Measurements from ENCODE around the gene IFNA7. TPM values are rescaled to one million over a fixed set of nuclear protein-coding genes. Genes with fewer than 3 reads are reported as not detected.

The IFNA7 gene
- total RNA-seq, result not detected in 2 replicates

GRCh38 chr9:21202105-21202504 lies at the start of gene IFNA7:
Gene IFNA7, minus strand, starts transcription at chr9:21202205. Its CDS starts 40 bp downstream, at chr9:21202165.

GRCh38 chr9:21239911-21240310 lies 37.9 kb upstream of the IFNA7 start, which contains the start of gene IFNA14:
Gene IFNA14, minus strand, starts transcription at chr9:21240005. Its CDS starts 70 bp downstream, at chr9:21239935.

GRCh38 chr9:21228122-21228521 lies 26.1 kb upstream of the IFNA7 start, which contains the start of gene IFNA17:
Gene IFNA17, minus strand, starts transcription at chr9:21228222. Its CDS starts 49 bp downstream, at chr9:21228173.

GRCh38 chr9:21217211-21217610 lies 15.2 kb upstream of the IFNA7 start, which contains the start of gene IFNA16:
Gene IFNA16, minus strand, starts transcription at chr9:21217311. Its CDS starts 6 bp downstream, at chr9:21217305.

GRCh38 chr9:21207043-21207442 lies 5.0 kb upstream of the IFNA7 start, which contains the start of gene IFNA10:
Gene IFNA10, minus strand, starts transcription at chr9:21207143. Its CDS starts 46 bp downstream, at chr9:21207097.

GRCh38 chr9:21187487-21187886 lies 14.5 kb downstream of the IFNA7 start, which contains the start of gene IFNA4:
Gene IFNA4, minus strand, starts transcription at chr9:21187587. Its CDS starts 56 bp downstream, at chr9:21187531.

GRCh38 chr9:21166560-21166959 lies 35.4 kb downstream of the IFNA7 start, which contains the start of gene IFNA21:
Gene IFNA21, minus strand, starts transcription at chr9:21166660. Its CDS starts 48 bp downstream, at chr9:21166612.

Other genes with a start within 250 kb of the IFNA7 start
- gene HACD4, start 170.6 kb downstream of the IFNA7 start, total RNA-seq, result 4.9 and 7.4 TPM in 2 replicates
- not detected in 2 replicates for gene IFNB1, start 124.3 kb downstream of the IFNA7 start, total RNA-seq
- gene IFNW1, start 60.4 kb downstream of the IFNA7 start, total RNA-seq, result 0.09 TPM in 1 of 2 replicates, not detected in the other
- not detected in 2 replicates for gene IFNA21, start 35.5 kb downstream of the IFNA7 start, total RNA-seq
- not detected in 2 replicates for gene IFNA4, start 14.6 kb downstream of the IFNA7 start, total RNA-seq
- gene IFNA10, start 4.9 kb upstream of the IFNA7 start, total RNA-seq, result not detected in 2 replicates
- not detected in 2 replicates for gene IFNA16, start 15.1 kb upstream of the IFNA7 start, total RNA-seq
- gene IFNA17, start 26.0 kb upstream of the IFNA7 start, total RNA-seq, result not detected in 2 replicates
- gene IFNA14, start 37.8 kb upstream of the IFNA7 start, total RNA-seq, result not detected in 2 replicates
- gene IFNA5, start 103.1 kb upstream of the IFNA7 start, total RNA-seq, result 0.09 and 0.16 TPM in 2 replicates
- 28.8 and 35.0 TPM in 2 replicates for gene KLHL9, start 133.2 kb upstream of the IFNA7 start, total RNA-seq
- not detected in 2 replicates for gene IFNA6, start 148.7 kb upstream of the IFNA7 start, total RNA-seq
- not detected in 2 replicates for gene IFNA13, start 165.9 kb upstream of the IFNA7 start, total RNA-seq
- not detected in 2 replicates for gene IFNA2, start 183.2 kb upstream of the IFNA7 start, total RNA-seq
- not detected in 2 replicates for gene IFNA8, start 206.9 kb upstream of the IFNA7 start, total RNA-seq
- gene IFNA1, start 238.2 kb upstream of the IFNA7 start, total RNA-seq, result not detected in 2 replicates